ENCODE results near the gene HOXD13. TPM values are rescaled to one million over a fixed set of nuclear protein-coding genes. Genes with fewer than 3 reads are reported as not detected.
A peak's percentile ranks its signal among the peaks of the same experiment; 100 is the strongest.

The HOXD13 gene
- total RNA-seq, 1 donor from 2014 or later, result not detected

GRCh38 chr2:176075481-176075880 is 17.0 kb upstream of the HOXD13 start:
- no peaks in the 10 kb centered on the region for H3K4me1 Mint-ChIP-seq (ENCODE audit: low read depth)
- no peak overlapping the region for H3K27ac Mint-ChIP-seq
- H3K27me3 Mint-ChIP-seq (ENCODE audit: insufficient read depth), result peaks cover 72% of the 10 kb centered on the region
- peaks cover 3% of the 10 kb centered on the region for H3K36me3 Mint-ChIP-seq (ENCODE audit: low read depth)
- intact Hi-C loops (cut with micrococcal nuclease), result no loop called here
- H3K4me3 Mint-ChIP-seq, result no peak overlapping the region
- no peak for DNase-seq (ENCODE audit: low spot score)
- H3K9me3 Mint-ChIP-seq, result peaks cover 4% of the 10 kb centered on the region

- peaks cover 3% of the 10 kb centered on the region for H3K36me3 Mint-ChIP-seq (ENCODE audit: low read depth)
- peaks cover 72% of the 10 kb centered on the region for H3K27me3 Mint-ChIP-seq (ENCODE audit: insufficient read depth)
- peaks cover 4% of the 10 kb centered on the region for H3K9me3 Mint-ChIP-seq
- H3K4me3 Mint-ChIP-seq, result no peak overlapping the region
- no peak for DNase-seq (ENCODE audit: low spot score)
- no peaks in the 10 kb centered on the region for H3K4me1 Mint-ChIP-seq (ENCODE audit: low read depth)
- intact Hi-C loops (cut with micrococcal nuclease), result loop anchor here (2.0 kb wide), 1 partner anchor 87 kb away; no protein-coding TSS in a partner anchor
- no peak overlapping the region for H3K27ac Mint-ChIP-seq
These were observed 16.5 kb upstream of the HOXD13 start for GRCh38 chr2:176076063-176076462.

- Mint-ChIP-seq H3K9me3 (peaks cover 4% of the 10 kb centered on the region), H3K36me3 (ENCODE audit: low read depth) (peaks cover 3% of the 10 kb centered on the region), H3K4me3 (no peak overlapping the region), H3K27me3 (ENCODE audit: insufficient read depth) (peaks cover 75% of the 10 kb centered on the region), H3K27ac (no peak overlapping the region), H3K4me1 (ENCODE audit: low read depth) (no peaks in the 10 kb centered on the region)
- DNase-seq (ENCODE audit: low spot score), result no peak
- intact Hi-C loops (cut with micrococcal nuclease), result loop anchor here (2.0 kb wide), 1 partner anchor 86 kb away; no protein-coding TSS in a partner anchor
These were observed 15.7 kb upstream of the HOXD13 start for GRCh38 chr2:176076796-176077195.

- peak overlapping the region; percentile 19 for H3K4me3 Mint-ChIP-seq
- no peaks in the 10 kb centered on the region for H3K4me1 Mint-ChIP-seq (ENCODE audit: low read depth)
- no peak for DNase-seq (ENCODE audit: low spot score)
- peaks cover 3% of the 10 kb centered on the region for H3K36me3 Mint-ChIP-seq (ENCODE audit: low read depth)
- intact Hi-C loops (cut with micrococcal nuclease), result loop anchor here (1.0 to 2.0 kb wide), 3 partner anchors 19 to 1744 kb away; partner anchors contain the start of gene SP9
- peaks cover 71% of the 10 kb centered on the region for H3K27me3 Mint-ChIP-seq (ENCODE audit: insufficient read depth)
- peaks cover 4% of the 10 kb centered on the region for H3K9me3 Mint-ChIP-seq
- peak overlapping the region; percentile 89 for H3K27ac Mint-ChIP-seq
These were observed 13.8 kb upstream of the HOXD13 start for GRCh38 chr2:176078541-176079284.

- Mint-ChIP-seq H3K27me3 (ENCODE audit: insufficient read depth) (peaks cover 72% of the 10 kb centered on the region), H3K27ac (peak overlapping the region; percentile 89), H3K36me3 (ENCODE audit: low read depth) (peaks cover 3% of the 10 kb centered on the region), H3K9me3 (peaks cover 4% of the 10 kb centered on the region), H3K4me3 (peak overlapping the region; percentile 19), H3K4me1 (ENCODE audit: low read depth) (no peaks in the 10 kb centered on the region)
- DNase-seq (ENCODE audit: low spot score), result no peak
- intact Hi-C loops (cut with micrococcal nuclease), result loop anchor here (2.0 kb wide), 2 partner anchors 51 to 1745 kb away; partner anchors contain the start of gene SP9
These were observed 13.2 kb upstream of the HOXD13 start for GRCh38 chr2:176079285-176079830.

GRCh38 chr2:176079831-176080539 is 12.5 kb upstream of the HOXD13 start:
- peaks cover 72% of the 10 kb centered on the region for H3K27me3 Mint-ChIP-seq (ENCODE audit: insufficient read depth)
- peak overlapping the region; percentile 15 for H3K4me3 Mint-ChIP-seq
- H3K4me1 Mint-ChIP-seq (ENCODE audit: low read depth), result no peaks in the 10 kb centered on the region
- DNase-seq (ENCODE audit: low spot score), result no peak
- intact Hi-C loops (cut with micrococcal nuclease), result loop anchor here (2.0 kb wide), 2 partner anchors 51 to 1745 kb away; partner anchors contain the start of gene SP9
- H3K27ac Mint-ChIP-seq, result peak overlapping the region; percentile 89
- H3K36me3 Mint-ChIP-seq (ENCODE audit: low read depth), result peaks cover 3% of the 10 kb centered on the region
- peaks cover 4% of the 10 kb centered on the region for H3K9me3 Mint-ChIP-seq

- H3K36me3 Mint-ChIP-seq (ENCODE audit: low read depth), result peaks cover 3% of the 10 kb centered on the region
- H3K27me3 Mint-ChIP-seq (ENCODE audit: insufficient read depth), result peaks cover 73% of the 10 kb centered on the region
- H3K27ac Mint-ChIP-seq, result peak overlapping the region; percentile 81
- intact Hi-C loops (cut with micrococcal nuclease), result no loop called here
- no peak overlapping the region for H3K4me3 Mint-ChIP-seq
- no peak for DNase-seq (ENCODE audit: low spot score)
- no peaks in the 10 kb centered on the region for H3K4me1 Mint-ChIP-seq (ENCODE audit: low read depth)
- H3K9me3 Mint-ChIP-seq, result peaks cover 4% of the 10 kb centered on the region
These were observed 11.8 kb upstream of the HOXD13 start for GRCh38 chr2:176080540-176081375.

GRCh38 chr2:176081376-176081836 is 11.1 kb upstream of the HOXD13 start:
- Mint-ChIP-seq H3K27me3 (ENCODE audit: insufficient read depth) (peaks cover 72% of the 10 kb centered on the region), H3K4me3 (no peak overlapping the region), H3K36me3 (ENCODE audit: low read depth) (peaks cover 3% of the 10 kb centered on the region), H3K9me3 (peaks cover 4% of the 10 kb centered on the region), H3K4me1 (ENCODE audit: low read depth) (no peaks in the 10 kb centered on the region), H3K27ac (peak overlapping the region; percentile 81)
- DNase-seq (ENCODE audit: low spot score), result no peak
- intact Hi-C loops (cut with micrococcal nuclease), result no loop called here

- intact Hi-C loops (cut with micrococcal nuclease), result no loop called here
- peaks cover 74% of the 10 kb centered on the region for H3K27me3 Mint-ChIP-seq (ENCODE audit: insufficient read depth)
- no peaks in the 10 kb centered on the region for H3K4me1 Mint-ChIP-seq (ENCODE audit: low read depth)
- no peak overlapping the region for H3K4me3 Mint-ChIP-seq
- H3K36me3 Mint-ChIP-seq (ENCODE audit: low read depth), result peaks cover 3% of the 10 kb centered on the region
- no peak for DNase-seq (ENCODE audit: low spot score)
- H3K9me3 Mint-ChIP-seq, result peaks cover 4% of the 10 kb centered on the region
- H3K27ac Mint-ChIP-seq, result peak overlapping the region; percentile 81
These were observed 10.5 kb upstream of the HOXD13 start for GRCh38 chr2:176081837-176082524.

GRCh38 chr2:176082525-176082823 is 10.0 kb upstream of the HOXD13 start:
- peak overlapping the region; percentile 40 for H3K27ac Mint-ChIP-seq
- H3K4me3 Mint-ChIP-seq, result no peak overlapping the region
- H3K9me3 Mint-ChIP-seq, result peaks cover 4% of the 10 kb centered on the region
- H3K4me1 Mint-ChIP-seq (ENCODE audit: low read depth), result no peaks in the 10 kb centered on the region
- peaks cover 79% of the 10 kb centered on the region for H3K27me3 Mint-ChIP-seq (ENCODE audit: insufficient read depth)
- peaks cover 3% of the 10 kb centered on the region for H3K36me3 Mint-ChIP-seq (ENCODE audit: low read depth)
- intact Hi-C loops (cut with micrococcal nuclease), result no loop called here
- no peak for DNase-seq (ENCODE audit: low spot score)

- Mint-ChIP-seq H3K27ac (peak overlapping the region; percentile 64), H3K4me3 (no peak overlapping the region), H3K27me3 (ENCODE audit: insufficient read depth) (peaks cover 84% of the 10 kb centered on the region), H3K9me3 (peaks cover 4% of the 10 kb centered on the region), H3K36me3 (ENCODE audit: low read depth) (peaks cover 3% of the 10 kb centered on the region), H3K4me1 (ENCODE audit: low read depth) (no peaks in the 10 kb centered on the region)
- DNase-seq (ENCODE audit: low spot score), result no peak
- intact Hi-C loops (cut with micrococcal nuclease), result no loop called here
These were observed 9.4 kb upstream of the HOXD13 start for GRCh38 chr2:176082824-176083751.
